ENCODE data around the gene RLN3.
"Not testable (repeated sequence)": the region's sequence is repeated elsewhere in the genome, so short reads cannot be mapped to it uniquely, and the experiment has no call there.

RLN3 gene

GRCh38 chr19:14031719-14032480 lies 4.0 kb downstream of the RLN3 start, which contains the start of gene IL27RA:
TSS of gene IL27RA (plus strand) at chr19:14031762. CDS start at chr19:14031873, 111 bp downstream.
- DNase-seq (ENCODE audit: low read depth): peak; percentile 86
- TF ChIP-seq POLR2A (IDR thresholded peaks at IDR 0.05; ENCODE audit: extremely low read depth, insufficient read length) (peak; percentile 58), MAX (IDR thresholded peaks at IDR 0.05; ENCODE audit: low read depth, low read length) (no peak), CTCF (IDR thresholded peaks at IDR 0.05; ENCODE audit: low read depth, low read length) (peak; percentile 75), MYC (IDR thresholded peaks at IDR 0.05; ENCODE audit: low read depth, low read length) (peak; percentile 22; the same call in 1 of the 2 replicates)
- H3K4me3 ChIP-seq (ENCODE audit: low read depth, low read length): peak within 1 kb of the TSS; percentile 69

GRCh38 chr19:14033946-14034345 lies 6.0 kb downstream of the RLN3 start:
- TF ChIP-seq CTCF (IDR thresholded peaks at IDR 0.05; ENCODE audit: low read depth, low read length) (no peak), POLR2A (IDR thresholded peaks at IDR 0.05; ENCODE audit: extremely low read depth, insufficient read length) (no peak), MYC (IDR thresholded peaks at IDR 0.05; ENCODE audit: low read depth, low read length) (no peak), MAX (IDR thresholded peaks at IDR 0.05; ENCODE audit: low read depth, low read length) (no peak)
- no peak for DNase-seq (ENCODE audit: low read depth)
- H3K4me3 ChIP-seq (ENCODE audit: low read depth, low read length): no peak overlapping the region

GRCh38 chr19:14035159-14035558 lies 7.2 kb downstream of the RLN3 start:
- DNase-seq (ENCODE audit: low read depth); H3K4me3 ChIP-seq (ENCODE audit: low read depth, low read length): not testable (repeated sequence)

GRCh38 chr19:14035706-14036105 lies 7.8 kb downstream of the RLN3 start:
- no peak overlapping the region for H3K4me3 ChIP-seq (ENCODE audit: low read depth, low read length)
- TF ChIP-seq POLR2A (IDR thresholded peaks at IDR 0.05; ENCODE audit: extremely low read depth, insufficient read length) (no peak), MAX (IDR thresholded peaks at IDR 0.05; ENCODE audit: low read depth, low read length) (no peak), MYC (IDR thresholded peaks at IDR 0.05; ENCODE audit: low read depth, low read length) (no peak), CTCF (IDR thresholded peaks at IDR 0.05; ENCODE audit: low read depth, low read length) (no peak)
- no peak for DNase-seq (ENCODE audit: low read depth)

GRCh38 chr19:14039181-14039580 lies 11.2 kb downstream of the RLN3 start:
- TF ChIP-seq CTCF (IDR thresholded peaks at IDR 0.05; ENCODE audit: low read depth, low read length) (no peak), POLR2A (IDR thresholded peaks at IDR 0.05; ENCODE audit: extremely low read depth, insufficient read length) (no peak), MAX (IDR thresholded peaks at IDR 0.05; ENCODE audit: low read depth, low read length) (no peak), MYC (IDR thresholded peaks at IDR 0.05; ENCODE audit: low read depth, low read length) (no peak)
- H3K4me3 ChIP-seq (ENCODE audit: low read depth, low read length): no peak overlapping the region
- DNase-seq (ENCODE audit: low read depth): no peak

GRCh38 chr19:14042659-14043608 lies 15.0 kb downstream of the RLN3 start:
- H3K4me3 ChIP-seq (ENCODE audit: low read depth, low read length): not testable (repeated sequence)
- TF ChIP-seq CTCF (IDR thresholded peaks at IDR 0.05; ENCODE audit: low read depth, low read length): peak; percentile 58
- DNase-seq (ENCODE audit: low read depth): peak; percentile 60

- DNase-seq (ENCODE audit: low read depth); H3K4me3 ChIP-seq (ENCODE audit: low read depth, low read length): not testable (repeated sequence)
These were observed 19.9 kb downstream of the RLN3 start for GRCh38 chr19:14047866-14048265.

Measured in NB4 (cell line).